Activated CD8-positive, alpha-beta memory T cell treated with anti-CD3 and anti-CD28 coated beads for 4 hours (primary cell): ENCODE results near the gene HCFC1R1.
"Not testable (repeated sequence)": the region's sequence is repeated elsewhere in the genome, so short reads cannot be mapped to it uniquely, and the experiment has no call there.

Experiments
- DNase-seq, 2 donors: peaks; one replicate each; pipeline ENCODE4 v3.0.0-alpha.2; 2020; ENCODE audit warnings: low read depth in 2 of 2

The HCFC1R1 gene

GRCh38 chr16:3057181-3058138, 33.7 kb upstream of the HCFC1R1 start:
- DNase-seq: no peak

- DNase-seq: no peak
Observed at GRCh38 chr16:3056336-3057180, 32.8 kb upstream of the HCFC1R1 start.

- not testable (repeated sequence) for DNase-seq
Observed at GRCh38 chr16:3055734-3056115, 32.0 kb upstream of the HCFC1R1 start.

GRCh38 chr16:3054965-3055733, 31.4 kb upstream of the HCFC1R1 start:
- DNase-seq: no peak

- not testable (repeated sequence) for DNase-seq
Observed at GRCh38 chr16:3053330-3053710, 29.6 kb upstream of the HCFC1R1 start.

- DNase-seq: not testable (repeated sequence)
Observed at GRCh38 chr16:3052571-3053329, 29.0 kb upstream of the HCFC1R1 start.

- DNase-seq: no peak
Observed at GRCh38 chr16:3051494-3051893, 27.8 kb upstream of the HCFC1R1 start.

- DNase-seq: no peak
Observed at GRCh38 chr16:3051009-3051408, 27.3 kb upstream of the HCFC1R1 start.

- no peak for DNase-seq
Observed at GRCh38 chr16:3050487-3050886, 26.7 kb upstream of the HCFC1R1 start.

- DNase-seq: no peak
Observed at GRCh38 chr16:3049921-3050481, 26.3 kb upstream of the HCFC1R1 start.

- DNase-seq: no peak
Observed at GRCh38 chr16:3047387-3047720, 23.6 kb upstream of the HCFC1R1 start.

GRCh38 chr16:3046641-3047386, 23.1 kb upstream of the HCFC1R1 start:
- no peak for DNase-seq

- DNase-seq: no peak
Observed at GRCh38 chr16:3045758-3046640, 22.3 kb upstream of the HCFC1R1 start, which contains the start of gene MMP25. TSS of gene MMP25 (plus strand) at chr16:3046561. CDS start at chr16:3046918, 357 bp downstream.

GRCh38 chr16:3044708-3045107, 21.0 kb upstream of the HCFC1R1 start:
- no peak for DNase-seq

- DNase-seq: no peak
Observed at GRCh38 chr16:3042376-3042775, 18.6 kb upstream of the HCFC1R1 start.

- DNase-seq: no peak
Observed at GRCh38 chr16:3038896-3039295, 15.2 kb upstream of the HCFC1R1 start.

GRCh38 chr16:3038256-3038655, 14.5 kb upstream of the HCFC1R1 start:
- no peak for DNase-seq

GRCh38 chr16:3036726-3037315, 13.1 kb upstream of the HCFC1R1 start, which contains the start of gene BICDL2:
TSS of gene BICDL2 (minus strand) at chr16:3036944. CDS start at chr16:3035496, 1,448 bp downstream.
- DNase-seq: no peak
